Aorta (tissue), 5 donors: ENCODE measurements around the gene GRIN3B. TPM values are rescaled to one million over a fixed set of nuclear protein-coding genes. Genes with fewer than 3 reads are reported as not detected.
A peak's percentile ranks its signal among the peaks of the same experiment; 100 is the strongest.

Experiments used
- ATAC-seq: fragments of 200-7000 bp; cut with Tn5 transposase; one replicate; pipeline ENCODE4 v1.9.1; 2022; ENCODE audit warnings: moderate library complexity; ENCODE audit not compliant: low FRiP score
- DNase-seq, 2 donors: peaks; one replicate each; pipeline ENCODE4 v3.0.0-alpha.2; 2020
- H3K27ac ChIP-seq, 2 donors: one replicate each; pipeline ENCODE4 v1.5.1; 2013; ENCODE audit warnings: low read length in 2 of 2, mild to moderate bottlenecking in 2 of 2, moderate library complexity in 2 of 2, control low read depth in 1 of 2, inconsistent platforms in 1 of 2, low read depth in 1 of 2
- H3K27me3 ChIP-seq, 2 donors: one replicate each; pipeline ENCODE4 v1.6.1; 2013; ENCODE audit warnings: control low read depth in 1 of 2, low read length in 1 of 2, mild to moderate bottlenecking in 1 of 2, moderate library complexity in 1 of 2; ENCODE audit not compliant: insufficient read depth in 2 of 2, control insufficient read depth in 1 of 2
- H3K36me3 ChIP-seq, 2 donors: one replicate each; pipeline ENCODE4 v1.6.1; 2013; ENCODE audit warnings: control low read depth in 1 of 2, low read length in 1 of 2, mild to moderate bottlenecking in 1 of 2; ENCODE audit not compliant: insufficient read depth in 2 of 2, control insufficient read depth in 1 of 2
- H3K4me1 ChIP-seq, 2 donors: one replicate each; pipeline ENCODE4 v1.6.1; 2013; ENCODE audit warnings: low read length in 2 of 2, control low read depth in 1 of 2, mild to moderate bottlenecking in 1 of 2, moderate library complexity in 1 of 2; ENCODE audit not compliant: insufficient read depth in 2 of 2, control insufficient read depth in 1 of 2
- H3K4me3 ChIP-seq, 2 donors: one replicate each; pipeline ENCODE4 v1.5.1; 2013; ENCODE audit warnings: low read length in 2 of 2, control low read depth in 1 of 2, mild to moderate bottlenecking in 1 of 2
- H3K9me3 ChIP-seq: one replicate; pipeline ENCODE4 v1.6.1; 2013; ENCODE audit warnings: mild to moderate bottlenecking, low read length; ENCODE audit not compliant: control insufficient read depth
- WGBS, 2 donors: extraction: QIAGEN DNeasy Blood & Tissue Kit; methylation state at CpG; one replicate each; pipeline ENCODE4 v1.1.7; 2013; 5-methylcytosine and 5-hydroxymethylcytosine counted together
- intact Hi-C, 2 donors: fragments of 100-400 bp; cut with DNase I; formaldehyde crosslinking; loops; one replicate each; pipeline versions ENCODE4 v1.14.2 to v1.15.0; 2022
- polyA plus RNA-seq, 2 donors: library from polyadenylated mRNA; stranded (reverse); fragments of 200-250 nt; gene quantifications; one replicate each; pipeline ENCODE4 v1.2.3, GENCODE V29; 2013
- total RNA-seq, 2 donors: library from RNA; stranded (reverse); fragmentation: NEBNext Ultra II Directional; extraction: Animal tissue kit (Norgen Biotek cat#: 25700); gene quantifications; one replicate each; pipeline ENCODE4 v1.2.1, GENCODE V29; 2021
- donor health status: healthy with polysubstance abuse.
- donor health status: Bipolar disorder and iron deficiency.
- donor health status: DM: no; HTN: no; CAD: no.
- donor health status: DM: no; HTN: no; CAD: no.
- donor health status: DM: yes; HTN: yes; CAD: no.

The GRIN3B gene
- total and polyA plus RNA-seq, 4 donors: 0.10 to 1.3 TPM; not detected in 2

GRCh38 chr19:973726-974563, 26.3 kb upstream of the GRIN3B start:
- H3K9me3 ChIP-seq: peaks cover 1% of the 10 kb centered on the region
- DNase-seq (no peak), ATAC-seq (no peak)
- no peak overlapping the region for H3K4me3 ChIP-seq
- WGBS, 2 donors: 87% methylated on average over 29 of the region's 29 CpGs
- no peak overlapping the region for H3K27ac ChIP-seq
- H3K4me1 ChIP-seq: no peaks in the 10 kb centered on the region
- intact Hi-C loops: no loop called here
- no peaks in the 10 kb centered on the region for H3K36me3 ChIP-seq
- H3K27me3 ChIP-seq: no peaks in the 10 kb centered on the region

GRCh38 chr19:974564-975257, 25.5 kb upstream of the GRIN3B start:
- Histone ChIP-seq H3K27me3 (no peaks in the 10 kb centered on the region), H3K9me3 (peaks cover 1% of the 10 kb centered on the region), H3K4me1 (no peaks in the 10 kb centered on the region), H3K27ac (no peak overlapping the region), H3K36me3 (no peaks in the 10 kb centered on the region), H3K4me3 (no peak overlapping the region)
- no peak for ATAC-seq
- WGBS, 2 donors: 81 to 83% methylated on average over 34 to 37 of the region's 37 CpGs
- no peak for DNase-seq
- intact Hi-C loops: loop anchor here in 1 of 2 donors (5.0 kb wide), 1 partner anchor 117 kb away; the partner anchor contains the start of gene CFD

- Histone ChIP-seq H3K9me3 (no peaks in the 10 kb centered on the region), H3K4me1 (no peaks in the 10 kb centered on the region), H3K36me3 (no peaks in the 10 kb centered on the region), H3K4me3 (no peak overlapping the region), H3K27me3 (no peaks in the 10 kb centered on the region), H3K27ac (no peak overlapping the region)
- intact Hi-C loops: loop anchor here in 1 of 2 donors (5.0 kb wide), 1 partner anchor 119 kb away; the partner anchor contains the start of gene CFD
- 72 to 85% methylated on average over 10 of the region's 10 CpGs for WGBS, 2 donors
- ATAC-seq: peak; percentile 9
- DNase-seq: no peak
Measured at GRCh38 chr19:976476-976875, 23.7 kb upstream of the GRIN3B start.

GRCh38 chr19:977058-977464, 23.2 kb upstream of the GRIN3B start:
- Histone ChIP-seq H3K9me3 (no peaks in the 10 kb centered on the region), H3K27ac (no peak overlapping the region), H3K36me3 (no peaks in the 10 kb centered on the region), H3K4me1 (no peaks in the 10 kb centered on the region), H3K27me3 (no peaks in the 10 kb centered on the region), H3K4me3 (no peak overlapping the region)
- intact Hi-C loops: loop anchor here in 1 of 2 donors (5.0 kb wide), 1 partner anchor 120 kb away; the partner anchor contains the start of gene CFD
- DNase-seq: no peak
- ATAC-seq: peak; percentile 4
- 86 to 88% methylated on average over 21 to 24 of the region's 24 CpGs for WGBS, 2 donors

- ATAC-seq: no peak
- 63 to 70% methylated on average over 19 of the region's 19 CpGs for WGBS, 2 donors
- H3K27ac ChIP-seq: no peak overlapping the region
- H3K4me1 ChIP-seq: no peaks in the 10 kb centered on the region
- no peak for DNase-seq
- intact Hi-C loops: loop anchor here in 1 of 2 donors (5.0 kb wide), 1 partner anchor 122 kb away; the partner anchor contains the start of gene CFD
- H3K27me3 ChIP-seq: no peaks in the 10 kb centered on the region
- H3K36me3 ChIP-seq: no peaks in the 10 kb centered on the region
- H3K9me3 ChIP-seq: no peaks in the 10 kb centered on the region
- no peak overlapping the region for H3K4me3 ChIP-seq
Measured at GRCh38 chr19:979318-979741, 20.9 kb upstream of the GRIN3B start.

- no peaks in the 10 kb centered on the region for H3K27me3 ChIP-seq
- ATAC-seq (no peak), DNase-seq (no peak)
- H3K27ac ChIP-seq: no peak overlapping the region
- WGBS, 2 donors: 29% methylated on average over 31 to 32 of the region's 32 CpGs
- intact Hi-C loops: loop anchor here in 1 of 2 donors (10.0 kb wide), 1 partner anchor 206 kb away; no protein-coding TSS in a partner anchor
- no peak overlapping the region for H3K4me3 ChIP-seq
- no peaks in the 10 kb centered on the region for H3K4me1 ChIP-seq
- no peaks in the 10 kb centered on the region for H3K9me3 ChIP-seq
- H3K36me3 ChIP-seq: no peaks in the 10 kb centered on the region
Measured at GRCh38 chr19:980133-980998, 19.9 kb upstream of the GRIN3B start.

GRCh38 chr19:982567-983170, 17.6 kb upstream of the GRIN3B start:
- peak; percentile 88 for ATAC-seq
- WGBS, 2 donors: 0 to 1% methylated on average over 46 of the region's 46 CpGs
- no peak overlapping the region for H3K27ac ChIP-seq
- H3K27me3 ChIP-seq: no peaks in the 10 kb centered on the region
- DNase-seq: peak; percentile 79 to 92
- no peaks in the 10 kb centered on the region for H3K9me3 ChIP-seq
- H3K36me3 ChIP-seq: no peaks in the 10 kb centered on the region
- intact Hi-C loops: loop anchor here (1.0 to 10.0 kb wide), 4 partner anchors 60 to 208 kb away; no protein-coding TSS in a partner anchor
- no peak overlapping the region for H3K4me3 ChIP-seq
- H3K4me1 ChIP-seq: no peaks in the 10 kb centered on the region
